ENCODE results near the gene CCDC6.

Gene CCDC6

DNA sequence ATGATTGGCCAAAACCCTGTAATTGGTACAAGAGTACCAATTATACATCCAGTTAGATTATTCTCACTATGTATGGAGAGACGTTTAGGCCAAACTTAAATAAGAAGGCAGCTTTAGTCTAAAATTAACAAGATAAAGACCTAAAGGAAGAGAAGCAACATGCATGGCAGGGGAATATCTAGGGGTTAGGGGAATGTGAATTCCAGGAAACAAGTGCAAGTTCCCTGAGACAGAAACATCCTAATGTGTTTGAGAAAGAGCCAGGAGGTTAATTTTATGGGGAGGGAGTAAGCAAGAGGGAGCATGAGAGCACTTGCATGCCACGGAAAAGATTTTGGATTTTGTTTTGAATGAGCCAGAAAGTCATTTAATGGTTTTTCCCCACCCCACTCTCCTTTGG is 39.6 kb upstream of the CCDC6 start:
- H3K4me3 ChIP-seq (IDR thresholded peaks at IDR 0.05; ENCODE audit: insufficient read depth, low read depth, low read length), result no peak overlapping the region
- no peaks in the 10 kb centered on the region for H3K36me3 ChIP-seq (ENCODE audit: insufficient read depth)
- no peak overlapping the region for H3K27ac ChIP-seq
- H3K4me2 ChIP-seq, result no peak overlapping the region
- no peak overlapping the region for H2AFZ ChIP-seq (ENCODE audit: low read depth)
- no peaks in the 10 kb centered on the region; the same call in 1 of the 2 replicates for H4K20me1 ChIP-seq (ENCODE audit: insufficient read depth)
- no peaks in the 10 kb centered on the region for H3K79me2 ChIP-seq (ENCODE audit: insufficient read depth, low read depth)
- H3K4me1 ChIP-seq (ENCODE audit: low read depth, poor library complexity, severe bottlenecking), result no peaks in the 10 kb centered on the region
- no peak overlapping the region for H3K9ac ChIP-seq
- TF ChIP-seq, protein P1, sequence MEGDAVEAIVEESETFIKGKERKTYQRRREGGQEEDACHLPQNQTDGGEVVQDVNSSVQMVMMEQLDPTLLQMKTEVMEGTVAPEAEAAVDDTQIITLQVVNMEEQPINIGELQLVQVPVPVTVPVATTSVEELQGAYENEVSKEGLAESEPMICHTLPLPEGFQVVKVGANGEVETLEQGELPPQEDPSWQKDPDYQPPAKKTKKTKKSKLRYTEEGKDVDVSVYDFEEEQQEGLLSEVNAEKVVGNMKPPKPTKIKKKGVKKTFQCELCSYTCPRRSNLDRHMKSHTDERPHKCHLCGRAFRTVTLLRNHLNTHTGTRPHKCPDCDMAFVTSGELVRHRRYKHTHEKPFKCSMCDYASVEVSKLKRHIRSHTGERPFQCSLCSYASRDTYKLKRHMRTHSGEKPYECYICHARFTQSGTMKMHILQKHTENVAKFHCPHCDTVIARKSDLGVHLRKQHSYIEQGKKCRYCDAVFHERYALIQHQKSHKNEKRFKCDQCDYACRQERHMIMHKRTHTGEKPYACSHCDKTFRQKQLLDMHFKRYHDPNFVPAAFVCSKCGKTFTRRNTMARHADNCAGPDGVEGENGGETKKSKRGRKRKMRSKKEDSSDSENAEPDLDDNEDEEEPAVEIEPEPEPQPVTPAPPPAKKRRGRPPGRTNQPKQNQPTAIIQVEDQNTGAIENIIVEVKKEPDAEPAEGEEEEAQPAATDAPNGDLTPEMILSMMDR (conservative IDR thresholded peaks at IDR 0.05; ENCODE audit: low read depth, low read length), result no peak
- H3K27me3 ChIP-seq (ENCODE audit: insufficient read depth, low read depth), result no peaks in the 10 kb centered on the region

DNA sequence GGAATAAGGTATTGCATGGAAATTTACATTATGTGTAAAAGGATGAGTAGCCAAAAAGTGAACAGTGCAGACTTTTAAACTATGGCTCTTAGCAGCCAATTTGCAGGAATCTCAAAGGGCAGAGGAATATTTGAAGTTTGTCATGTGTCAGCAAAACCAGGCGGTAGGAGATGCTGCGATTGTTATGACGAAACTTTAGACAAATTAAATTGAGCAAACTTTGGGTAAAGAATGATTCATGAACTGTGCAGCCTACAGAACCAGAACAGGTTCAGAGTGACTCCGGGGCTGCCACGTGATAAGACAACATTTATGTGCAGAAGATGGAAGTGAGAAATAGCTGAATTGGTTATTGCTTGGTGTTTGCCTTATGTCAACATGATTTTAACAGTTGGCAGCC is 39.2 kb upstream of the CCDC6 start:
- Histone ChIP-seq H4K20me1 (ENCODE audit: insufficient read depth) (no peaks in the 10 kb centered on the region; the same call in 1 of the 2 replicates), H3K79me2 (ENCODE audit: insufficient read depth, low read depth) (no peaks in the 10 kb centered on the region), H2AFZ (ENCODE audit: low read depth) (no peak overlapping the region), H3K4me2 (no peak overlapping the region), H3K36me3 (ENCODE audit: insufficient read depth) (no peaks in the 10 kb centered on the region), H3K9ac (no peak overlapping the region), H3K27ac (no peak overlapping the region), H3K4me3 (IDR thresholded peaks at IDR 0.05; ENCODE audit: insufficient read depth, low read depth, low read length) (no peak overlapping the region), H3K4me1 (ENCODE audit: low read depth, poor library complexity, severe bottlenecking) (no peaks in the 10 kb centered on the region), H3K27me3 (ENCODE audit: insufficient read depth, low read depth) (no peaks in the 10 kb centered on the region)
- TF ChIP-seq, protein P1 (conservative IDR thresholded peaks at IDR 0.05; ENCODE audit: low read depth, low read length), result no peak

DNA sequence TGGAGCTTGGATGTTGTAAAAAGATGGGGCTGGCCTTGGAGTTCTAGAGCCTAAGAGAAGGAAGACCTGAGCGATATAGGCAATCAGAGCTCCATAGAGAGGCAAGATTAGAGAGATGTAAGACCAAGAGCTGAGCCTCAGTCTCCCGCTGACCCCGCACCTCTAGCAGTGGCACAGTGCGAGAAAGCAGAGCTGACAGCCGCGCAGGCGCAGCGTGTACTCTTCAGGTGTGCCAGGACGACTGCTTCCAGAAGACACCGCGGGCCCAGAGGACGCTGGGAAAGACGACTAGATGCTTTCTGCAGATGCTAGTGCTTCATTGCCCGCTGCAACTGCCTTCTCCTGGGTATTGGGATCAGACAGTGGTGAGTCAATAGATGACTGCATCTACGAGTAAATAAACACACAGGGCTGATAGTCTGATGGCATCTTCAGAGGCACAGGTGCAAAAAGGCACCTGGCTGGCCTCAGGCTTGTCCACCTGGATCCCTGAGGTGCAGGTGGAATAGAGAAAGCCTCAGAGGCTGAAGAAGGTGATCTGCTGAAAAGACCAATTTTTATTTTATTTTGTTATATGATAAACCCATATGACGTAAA is 38.1 kb upstream of the CCDC6 start:
- no peak overlapping the region for H3K27ac ChIP-seq
- H3K27me3 ChIP-seq (ENCODE audit: insufficient read depth, low read depth), result no peaks in the 10 kb centered on the region
- H3K36me3 ChIP-seq (ENCODE audit: insufficient read depth), result no peaks in the 10 kb centered on the region
- no peaks in the 10 kb centered on the region for H3K79me2 ChIP-seq (ENCODE audit: insufficient read depth, low read depth)
- no peak overlapping the region for H3K4me3 ChIP-seq (IDR thresholded peaks at IDR 0.05; ENCODE audit: insufficient read depth, low read depth, low read length)
- TF ChIP-seq, protein P1 (conservative IDR thresholded peaks at IDR 0.05; ENCODE audit: low read depth, low read length), result no peak
- H3K4me2 ChIP-seq, result no peak overlapping the region
- H4K20me1 ChIP-seq (ENCODE audit: insufficient read depth), result no peaks in the 10 kb centered on the region
- H2AFZ ChIP-seq (ENCODE audit: low read depth), result no peak overlapping the region
- H3K4me1 ChIP-seq (ENCODE audit: low read depth, poor library complexity, severe bottlenecking), result no peaks in the 10 kb centered on the region
- no peak overlapping the region for H3K9ac ChIP-seq

DNA sequence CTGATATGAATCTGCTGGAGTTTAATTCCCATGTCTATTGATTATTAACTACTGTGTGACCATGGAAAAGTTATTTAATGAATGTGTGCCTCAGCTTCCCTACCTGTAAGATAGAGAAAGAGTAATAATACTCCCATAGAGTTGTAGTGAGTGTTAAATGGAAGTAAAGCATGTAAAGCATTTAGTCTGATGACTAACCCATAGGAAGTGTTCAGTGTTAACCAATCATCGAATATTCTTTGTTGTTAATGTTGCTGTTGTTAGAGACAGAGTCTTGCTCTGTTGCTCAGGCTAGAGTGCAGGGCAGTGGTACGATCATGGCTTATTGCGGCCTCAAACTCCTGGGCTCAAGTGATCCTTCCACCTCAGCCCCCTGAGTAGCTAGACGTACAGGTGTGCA is 36.2 kb upstream of the CCDC6 start:
- Histone ChIP-seq H2AFZ (ENCODE audit: low read depth) (no peak overlapping the region), H3K9ac (no peak overlapping the region), H4K20me1 (ENCODE audit: insufficient read depth) (no peaks in the 10 kb centered on the region), H3K79me2 (ENCODE audit: insufficient read depth, low read depth) (no peaks in the 10 kb centered on the region), H3K4me2 (no peak overlapping the region), H3K27ac (no peak overlapping the region), H3K27me3 (ENCODE audit: insufficient read depth, low read depth) (no peaks in the 10 kb centered on the region), H3K4me3 (IDR thresholded peaks at IDR 0.05; ENCODE audit: insufficient read depth, low read depth, low read length) (no peak overlapping the region), H3K4me1 (ENCODE audit: low read depth, poor library complexity, severe bottlenecking) (no peaks in the 10 kb centered on the region), H3K36me3 (ENCODE audit: insufficient read depth) (no peaks in the 10 kb centered on the region)
- TF ChIP-seq, protein P1 (conservative IDR thresholded peaks at IDR 0.05; ENCODE audit: low read depth, low read length), result no peak

Measured in KMS-11 (cell line).